Measurements from ENCODE around the gene HGS. TPM values are rescaled to one million over a fixed set of nuclear protein-coding genes. Genes with fewer than 3 reads are reported as not detected.
A peak's percentile ranks its signal among the peaks of the same experiment; 100 is the strongest.

Gene HGS
- polyA plus RNA-seq, 3 donors = 19.3 to 200 (median 28.0) TPM

GRCh38 chr17:81712468-81713003 is 28.7 kb downstream of the HGS start:
- Histone ChIP-seq H3K79me2 (ENCODE audit: insufficient read depth, low read length) (peaks cover 4% of the 10 kb centered on the region), H3K9me3 (replicated peaks in 1 of 2; ENCODE audit: control insufficient read depth in 1 of 2, insufficient read depth in 1 of 2, low read length in 2 of 2) (no peaks in the 10 kb centered on the region), H4K20me1 (ENCODE audit: insufficient read depth, low read length) (no peaks in the 10 kb centered on the region), H2AFZ (ENCODE audit: insufficient read depth, low read depth, low read length, poor library complexity, severe bottlenecking) (peak overlapping the region; percentile 76), H3K36me3 (replicated peaks in 1 of 2; ENCODE audit: control insufficient read depth in 1 of 2, insufficient read depth in 2 of 2, low read length in 2 of 2) (peaks cover under 1 to 3% of the 10 kb centered on the region in 2 donors), H3K27me3 (ENCODE audit: control insufficient read depth in 2 of 2, insufficient read depth in 2 of 2, low read length in 2 of 2) (peaks cover 0 to 8% of the 10 kb centered on the region in 2 donors), H3K4me1 (ENCODE audit: control insufficient read depth in 1 of 2, insufficient read depth in 2 of 2, low read length in 2 of 2) (peaks cover 26 to 42% of the 10 kb centered on the region in 2 donors), H3K4me3 (replicated peaks in 1 of 3; ENCODE audit: low read depth in 2 of 3, low read length in 3 of 3) (peak overlapping the region; percentile 21 to 78 (median 46)), H3K9ac (ENCODE audit: insufficient read depth, low read length, poor library complexity, severe bottlenecking) (peak overlapping the region; percentile 60), H3K27ac (ENCODE audit: low read depth in 1 of 2, low read length in 2 of 2) (no peak overlapping the region), H3K4me2 (replicated peaks; ENCODE audit: extremely low read depth, low read length, poor library complexity, severe bottlenecking) (peak overlapping the region; percentile 84)
- H3K4me3 Mint-ChIP-seq = peak overlapping the region; percentile 75 to 90
- peaks cover under 1 to 10% of the 10 kb centered on the region in 2 donors for H3K36me3 Mint-ChIP-seq
- H3K27ac Mint-ChIP-seq = peak overlapping the region in 5 of 7 donors; percentile 38 to 81 (median 76)
- H3K9me3 Mint-ChIP-seq = no peaks in the 10 kb centered on the region
- intact Hi-C loops (cut with micrococcal nuclease) = loop anchor here in 1 of 2 donors (5.0 kb wide), 2 partner anchors 45 to 325 kb away; partner anchors contain the start of genes CCDC137, DCXR and OXLD1
- 5% methylated on average over 35 of the region's 41 CpGs for WGBS (ENCODE audit: insufficient coverage)
- H3K4me1 Mint-ChIP-seq = peaks cover 29% of the 10 kb centered on the region
- no peak for TF ChIP-seq CTCF (IDR thresholded peaks at IDR 0.05)
- peaks cover 0 to 21% (median 13%) of the 10 kb centered on the region in 3 donors for H3K27me3 Mint-ChIP-seq (ENCODE audit: low read depth in 3 of 3)
- DNase-seq = no peak

GRCh38 chr17:81713004-81713555 is 29.3 kb downstream of the HGS start:
- Histone ChIP-seq H3K27ac (ENCODE audit: low read depth in 1 of 2, low read length in 2 of 2) (no peak overlapping the region), H3K27me3 (ENCODE audit: control insufficient read depth in 2 of 2, insufficient read depth in 2 of 2, low read length in 2 of 2) (peaks cover 0 to 8% of the 10 kb centered on the region in 2 donors), H3K36me3 (replicated peaks in 1 of 2; ENCODE audit: control insufficient read depth in 1 of 2, insufficient read depth in 2 of 2, low read length in 2 of 2) (no peaks in the 10 kb centered on the region), H2AFZ (ENCODE audit: insufficient read depth, low read depth, low read length, poor library complexity, severe bottlenecking) (peak overlapping the region; percentile 76), H3K4me3 (replicated peaks in 1 of 3; ENCODE audit: low read depth in 2 of 3, low read length in 3 of 3) (peak overlapping the region in 1 of 3 experiments; percentile 78), H3K4me1 (ENCODE audit: control insufficient read depth in 1 of 2, insufficient read depth in 2 of 2, low read length in 2 of 2) (peaks cover 26 to 42% of the 10 kb centered on the region in 2 donors), H3K9me3 (replicated peaks in 1 of 2; ENCODE audit: control insufficient read depth in 1 of 2, insufficient read depth in 1 of 2, low read length in 2 of 2) (no peaks in the 10 kb centered on the region), H3K4me2 (replicated peaks; ENCODE audit: extremely low read depth, low read length, poor library complexity, severe bottlenecking) (peak overlapping the region; percentile 84), H3K79me2 (ENCODE audit: insufficient read depth, low read length) (peaks cover 4% of the 10 kb centered on the region), H4K20me1 (ENCODE audit: insufficient read depth, low read length) (no peaks in the 10 kb centered on the region), H3K9ac (ENCODE audit: insufficient read depth, low read length, poor library complexity, severe bottlenecking) (peak overlapping the region; percentile 60)
- WGBS (ENCODE audit: insufficient coverage) = 77% methylated on average over 16 of the region's 18 CpGs
- Mint-ChIP-seq H3K36me3 (peaks cover 0 to 7% of the 10 kb centered on the region in 2 donors), H3K27me3 (ENCODE audit: low read depth in 3 of 3) (peaks cover 0 to 21% (median 13%) of the 10 kb centered on the region in 3 donors), H3K9me3 (no peaks in the 10 kb centered on the region), H3K27ac (peak overlapping the region in 5 of 7 donors; percentile 38 to 81 (median 76)), H3K4me1 (peaks cover 29% of the 10 kb centered on the region), H3K4me3 (peak overlapping the region; percentile 75 to 90)
- TF ChIP-seq CTCF (IDR thresholded peaks at IDR 0.05) = no peak
- no peak for DNase-seq
- intact Hi-C loops (cut with micrococcal nuclease) = loop anchor here in 1 of 2 donors (5.0 kb wide), 2 partner anchors 46 to 324 kb away; partner anchors contain the start of genes CCDC137, DCXR and OXLD1
